HG03025 (cell line): ENCODE measurements around the gene RAB31.

Experiments used
- ATAC-seq: cut with Tn5 transposase; IDR thresholded peaks from one replicate; pipeline ENCODE4 v1.9.1; 2021; ENCODE audit warnings: mild to moderate bottlenecking, moderate library complexity; ENCODE audit not compliant: unreplicated experiment, low FRiP score

The RAB31 gene

DNA sequence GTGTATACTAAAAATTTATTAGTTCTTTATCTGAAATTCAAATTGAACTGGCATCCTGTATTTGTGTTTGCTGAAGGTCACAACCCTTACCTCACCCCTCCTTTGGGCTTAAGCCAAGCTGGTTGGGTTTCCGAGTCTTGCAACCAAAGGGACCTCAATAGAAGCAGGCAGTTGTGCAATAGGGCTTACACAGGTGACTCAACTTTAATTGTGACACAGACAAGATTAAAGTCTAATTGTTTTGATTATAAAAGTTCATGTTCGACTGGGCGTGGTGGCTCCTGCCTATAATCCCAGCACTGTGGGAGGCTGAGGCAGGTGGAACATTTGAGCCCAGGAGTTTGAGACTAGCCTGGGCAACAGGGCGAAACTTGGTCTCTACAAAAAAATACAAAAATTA lies 71.5 kb downstream of the RAB31 start:
- ATAC-seq: no peak

DNA sequence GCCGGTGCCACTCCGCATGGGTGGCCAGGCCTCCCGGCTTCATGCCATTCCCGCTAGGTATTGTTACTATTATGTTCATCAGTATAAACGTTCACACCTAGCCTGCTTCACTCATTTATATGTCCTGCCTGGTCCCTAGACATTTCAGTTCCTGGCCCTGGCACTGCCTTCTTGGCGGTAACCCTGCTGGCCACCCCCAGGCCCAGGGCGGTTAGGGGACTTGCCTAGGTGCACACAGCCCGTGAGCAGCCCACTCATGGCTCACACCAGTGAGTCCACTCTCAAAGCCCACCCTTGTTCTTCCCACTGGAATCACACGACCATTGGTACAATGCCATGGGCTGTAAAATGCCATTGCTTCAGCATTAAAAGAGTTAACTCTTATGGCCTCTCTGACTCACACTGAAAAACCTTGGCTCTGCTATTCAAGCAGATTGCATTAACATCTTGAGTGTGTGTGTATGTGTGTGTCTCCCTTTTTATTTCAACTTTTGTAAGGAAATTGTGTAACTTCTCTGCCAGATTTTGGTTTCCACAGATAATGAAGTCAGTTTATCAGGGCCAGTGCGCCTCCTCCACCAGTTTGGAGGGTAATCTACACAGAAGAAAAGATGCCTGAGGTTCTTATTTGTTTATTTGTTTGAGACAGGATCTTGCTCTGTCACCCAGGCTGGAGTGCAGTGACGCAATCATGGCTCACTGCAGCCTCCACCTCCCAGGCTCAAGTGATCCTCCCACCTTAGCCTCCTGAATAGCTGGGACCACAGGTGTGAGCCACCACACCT lies 74.2 kb downstream of the RAB31 start:
- ATAC-seq: no peak

DNA sequence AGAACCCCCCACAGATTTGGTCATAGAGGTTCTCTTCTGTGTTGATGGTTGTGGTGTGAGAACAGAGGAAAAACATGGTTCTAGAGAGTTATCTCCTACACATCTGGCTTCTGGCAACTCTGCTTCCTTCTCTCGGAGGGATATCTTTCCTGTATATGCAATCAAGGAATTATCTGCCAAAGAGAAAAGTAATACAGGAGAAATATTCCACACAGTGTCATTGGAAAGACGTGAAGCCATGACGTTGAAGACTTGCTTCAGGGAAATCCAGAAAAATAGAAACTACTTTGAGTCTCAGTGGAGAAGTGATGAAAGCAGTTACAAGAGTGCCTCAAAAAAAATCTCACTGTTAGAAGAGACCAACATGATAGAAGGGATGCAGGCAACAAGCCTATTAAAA lies 78.5 kb downstream of the RAB31 start:
- no peak for ATAC-seq

DNA sequence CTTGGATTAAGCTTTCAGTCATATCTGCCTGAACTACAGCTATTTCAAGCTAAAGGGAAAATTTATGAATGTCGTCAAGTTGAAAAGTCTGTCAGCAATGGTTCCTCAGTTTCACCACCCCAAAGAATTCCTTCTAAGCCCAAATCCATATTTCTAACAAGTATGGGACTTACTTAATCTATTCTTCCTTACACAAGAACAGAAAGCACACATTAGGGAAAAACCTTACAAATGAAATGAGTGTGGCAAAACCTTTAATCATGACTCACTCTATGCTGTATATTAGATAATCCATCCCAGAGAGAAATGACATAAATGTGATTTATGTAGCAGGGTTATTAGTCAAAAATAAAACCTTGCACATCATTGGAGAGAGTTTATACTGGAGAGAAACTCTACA lies 78.9 kb downstream of the RAB31 start:
- ATAC-seq: no peak

DNA sequence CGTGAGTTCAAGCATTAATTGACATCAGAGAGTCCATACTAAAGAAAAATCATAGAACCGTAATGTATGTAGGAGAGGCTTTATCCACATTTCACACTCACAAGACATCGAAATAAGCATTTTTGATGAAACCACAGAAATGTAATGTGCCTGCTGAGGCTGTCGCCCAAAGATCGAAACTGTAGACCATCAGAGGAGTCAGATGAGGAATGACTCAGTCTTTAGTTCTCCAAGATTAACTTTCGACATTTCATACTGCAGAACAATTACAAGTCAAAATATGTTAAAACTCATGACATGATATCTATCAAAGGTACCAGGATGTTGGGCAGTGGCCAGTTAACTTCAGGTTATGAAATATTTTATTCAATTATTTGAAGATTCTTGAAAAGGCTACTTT lies 79.6 kb downstream of the RAB31 start:
- ATAC-seq: no peak

DNA sequence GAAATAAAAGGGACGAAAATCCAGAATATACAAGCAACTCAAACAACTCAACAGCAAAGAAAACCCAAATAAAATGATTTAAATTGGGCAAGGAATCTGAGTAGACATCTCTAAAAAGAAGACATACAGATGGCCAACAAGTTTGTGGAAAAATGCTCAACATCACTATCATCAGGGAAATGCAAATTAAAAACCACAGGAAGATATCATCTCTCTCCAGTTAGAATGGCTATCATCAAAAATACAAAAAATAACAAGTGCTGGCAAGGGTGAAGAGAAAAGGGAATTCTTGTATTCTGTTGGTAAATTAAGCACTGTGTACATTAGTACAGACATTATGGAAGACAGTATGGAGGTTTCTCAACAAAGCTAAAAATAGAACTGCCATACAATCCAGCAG lies 80.0 kb downstream of the RAB31 start:
- ATAC-seq: no peak

DNA sequence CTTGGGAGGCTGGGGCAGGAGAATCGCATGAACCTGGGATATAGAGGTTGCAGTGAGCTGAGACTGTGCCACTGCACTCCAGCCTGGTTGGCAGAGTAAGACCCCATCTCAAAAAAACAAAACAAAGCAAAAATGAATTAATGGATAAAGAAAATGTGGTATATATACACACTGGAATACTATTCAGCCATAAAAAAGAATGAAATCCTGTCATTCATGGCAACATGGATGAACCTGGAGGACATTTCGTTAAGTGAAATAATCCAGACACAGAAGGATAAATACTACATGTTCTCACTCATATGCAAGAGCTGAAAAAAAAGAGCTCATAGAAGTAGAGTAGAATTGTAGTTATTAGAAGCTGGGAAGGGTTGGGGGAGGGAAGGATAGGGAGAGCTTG lies 80.8 kb downstream of the RAB31 start:
- ATAC-seq: no peak

DNA sequence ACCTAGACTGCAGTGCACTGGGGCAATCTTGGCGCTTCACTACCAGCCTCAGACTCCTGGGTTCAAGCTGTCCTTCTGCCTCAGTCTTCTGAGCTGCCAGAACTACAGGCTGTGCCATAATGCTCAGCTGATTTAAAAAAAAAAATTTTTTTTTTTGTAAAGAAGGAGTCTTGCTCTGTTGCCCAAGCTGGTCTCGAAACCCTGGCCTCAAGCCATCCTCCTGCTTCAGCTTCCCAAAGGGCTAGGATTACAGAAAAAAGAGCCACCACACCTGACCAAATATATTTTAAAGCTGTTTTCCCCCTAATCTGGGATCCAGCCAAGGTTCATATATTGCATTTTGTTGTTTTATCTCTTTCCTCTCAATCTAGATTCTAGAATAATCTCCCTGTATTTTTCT lies 82.2 kb downstream of the RAB31 start:
- no peak for ATAC-seq

DNA sequence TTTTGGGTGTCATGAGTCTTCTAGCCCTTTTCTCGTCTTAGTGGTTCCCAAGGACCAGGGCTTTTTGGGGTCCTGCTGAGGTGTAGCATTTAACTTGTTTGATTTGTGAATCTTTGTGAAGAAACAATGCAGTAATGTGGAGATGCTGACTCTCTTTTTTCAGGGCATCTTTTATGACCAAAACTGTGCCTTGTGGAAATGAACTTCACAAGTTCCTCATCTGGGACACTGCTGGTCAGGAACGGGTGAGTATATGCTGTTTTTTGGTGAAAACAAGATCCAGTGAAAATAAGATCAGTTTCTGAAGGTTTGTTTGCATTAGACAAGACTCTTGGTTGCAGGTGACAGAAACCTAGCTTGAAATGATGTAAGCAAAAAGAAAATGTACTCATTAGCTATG lies 83.9 kb downstream of the RAB31 start:
- ATAC-seq: no peak

DNA sequence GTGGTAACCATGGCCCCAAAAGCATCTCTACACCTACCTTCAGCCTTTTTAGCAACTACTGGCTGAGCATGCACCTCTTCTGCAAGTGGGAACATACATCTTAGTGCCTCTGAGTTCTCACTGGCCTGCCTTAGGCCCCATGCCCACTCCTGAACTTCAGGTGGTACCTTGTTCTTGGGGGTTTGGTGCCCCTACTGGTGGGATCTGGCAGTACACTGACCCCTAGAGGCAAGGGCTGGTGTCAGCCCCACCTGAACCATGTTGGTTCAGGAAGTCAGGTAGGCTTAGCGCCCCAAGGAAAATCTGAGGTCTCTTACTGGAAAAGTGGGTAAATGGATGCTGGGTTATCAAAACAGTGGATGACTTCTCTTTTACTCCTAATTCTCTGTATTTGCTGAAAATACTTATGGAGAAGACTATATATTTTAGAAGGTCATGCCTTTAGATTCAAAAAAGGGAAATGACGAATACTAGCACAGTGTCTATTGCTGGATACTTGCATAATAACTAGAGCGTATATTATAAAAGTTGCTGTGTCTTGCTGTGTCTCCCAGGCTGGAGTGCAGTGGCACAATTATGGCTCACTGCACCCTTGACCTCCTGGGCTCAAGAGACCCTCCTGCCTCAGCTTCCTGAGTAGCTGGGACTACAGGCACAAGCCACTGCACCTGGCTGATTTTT lies 84.6 kb downstream of the RAB31 start:
- no peak for ATAC-seq

DNA sequence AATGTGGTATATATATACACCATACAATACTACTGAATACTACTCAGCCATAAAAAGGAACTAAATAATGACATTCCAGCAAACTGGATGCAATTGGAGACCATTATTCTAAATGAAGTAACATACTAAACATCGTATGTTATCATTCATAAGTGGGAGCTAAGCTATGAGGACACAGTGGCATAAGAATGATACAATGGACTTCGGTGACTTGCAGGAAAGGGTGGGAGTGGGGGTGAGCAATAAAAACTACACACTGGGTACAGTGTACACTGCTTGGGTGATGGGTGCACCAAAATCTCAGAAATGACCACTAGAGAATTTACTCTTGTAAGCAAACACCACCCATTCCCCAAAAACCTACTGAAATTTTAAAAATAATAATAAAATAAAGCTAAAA lies 87.9 kb downstream of the RAB31 start:
- ATAC-seq: no peak

DNA sequence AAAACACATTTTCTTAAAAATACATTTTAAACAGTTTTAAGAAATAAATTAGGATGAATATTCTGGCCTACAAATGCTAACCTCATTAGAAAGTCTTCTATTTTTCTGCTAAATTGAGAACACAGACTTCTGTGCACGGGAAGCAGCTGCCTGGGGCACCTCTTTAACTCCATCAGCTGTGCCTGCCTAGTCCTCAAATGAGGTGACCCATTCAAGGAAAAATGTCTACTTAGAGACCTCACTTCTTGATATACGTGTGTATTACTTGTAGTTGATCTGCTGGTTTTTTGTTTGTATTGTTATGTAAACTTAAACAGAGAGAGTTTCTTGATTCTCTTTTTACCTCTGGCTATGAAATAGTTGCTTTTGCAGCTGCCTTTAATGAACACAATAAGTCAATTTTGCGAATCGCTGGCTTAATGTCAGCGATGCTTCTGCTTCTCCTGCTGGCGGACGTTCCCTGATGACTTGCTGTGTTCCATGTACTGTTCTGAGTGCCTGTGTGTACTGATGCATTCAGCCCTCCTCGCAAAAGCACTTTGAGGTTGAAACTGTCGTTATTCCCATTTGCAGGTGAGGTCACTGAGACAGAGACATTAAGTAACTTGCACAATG lies 88.9 kb downstream of the RAB31 start:
- no peak for ATAC-seq

DNA sequence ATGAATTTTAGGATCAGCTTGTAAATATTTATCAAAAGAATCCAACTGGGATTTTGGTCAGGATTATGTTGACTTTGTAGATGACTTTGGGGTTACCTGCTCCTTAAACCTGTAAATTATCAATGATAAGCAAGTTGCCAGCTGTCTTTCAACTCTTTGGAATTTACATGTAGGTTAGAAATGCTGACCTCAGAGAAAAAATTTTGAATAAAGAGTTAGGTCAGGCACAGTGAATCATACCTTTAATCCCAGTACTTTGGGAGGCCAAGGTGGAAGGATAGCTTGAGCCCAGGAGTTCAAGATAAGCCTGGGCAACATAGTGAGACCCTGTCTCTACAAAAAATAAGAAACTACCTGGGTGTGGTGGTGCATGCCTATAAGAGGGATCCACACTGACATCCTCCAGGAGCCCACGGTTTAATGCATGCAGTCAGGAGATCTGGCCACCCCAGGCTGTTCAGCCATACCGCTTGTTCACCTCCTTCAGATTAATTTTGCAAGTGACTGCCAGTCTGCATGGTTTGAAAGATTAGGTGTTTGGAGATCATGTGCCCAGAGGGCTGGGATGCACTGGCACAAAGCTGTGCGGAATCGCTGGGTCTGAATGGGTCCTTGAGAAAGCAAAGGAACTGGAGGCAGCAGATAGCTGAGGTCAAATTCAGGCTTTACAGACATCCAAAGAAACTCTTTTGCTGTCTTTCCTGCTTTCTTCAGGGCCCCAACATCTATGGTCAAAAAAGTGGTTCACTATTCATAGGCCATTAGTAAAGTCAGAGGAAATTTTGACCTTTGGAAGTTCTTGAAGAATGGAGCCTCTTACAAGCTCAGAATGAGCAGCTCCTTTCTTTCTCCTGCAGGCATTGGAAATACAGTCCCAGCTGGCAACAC lies 94.3 kb downstream of the RAB31 start:
- no peak for ATAC-seq

DNA sequence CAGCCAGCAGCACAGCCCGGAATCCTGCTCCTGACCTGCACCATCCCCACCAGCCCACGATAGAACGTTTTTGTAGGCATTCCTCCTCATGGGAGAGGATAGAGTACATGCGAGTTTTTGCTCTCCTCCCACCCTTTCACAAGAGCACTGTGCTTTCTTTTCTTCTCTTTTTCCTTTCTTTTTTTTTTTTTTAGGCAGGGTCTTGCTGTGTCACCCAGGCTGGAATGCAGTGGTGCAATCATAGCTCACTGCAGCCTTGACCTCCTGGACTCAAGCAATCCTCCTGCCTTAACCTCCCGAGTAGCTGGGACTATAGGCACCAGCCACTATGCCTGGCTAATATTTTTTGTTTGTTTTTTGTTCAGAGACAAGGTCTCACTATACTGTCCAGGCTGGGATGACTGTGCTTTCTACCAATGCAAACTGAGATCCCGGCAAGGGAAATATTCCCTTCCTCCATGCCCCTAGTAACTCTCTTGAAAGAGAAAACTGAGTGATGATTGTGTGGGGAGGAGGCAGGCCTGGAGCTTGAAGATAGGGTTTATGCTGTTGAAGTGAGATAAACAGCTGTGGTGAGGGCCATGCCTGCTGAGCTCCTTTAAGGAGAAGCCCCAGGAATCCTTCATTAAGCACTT lies 95.1 kb downstream of the RAB31 start:
- ATAC-seq: no peak

DNA sequence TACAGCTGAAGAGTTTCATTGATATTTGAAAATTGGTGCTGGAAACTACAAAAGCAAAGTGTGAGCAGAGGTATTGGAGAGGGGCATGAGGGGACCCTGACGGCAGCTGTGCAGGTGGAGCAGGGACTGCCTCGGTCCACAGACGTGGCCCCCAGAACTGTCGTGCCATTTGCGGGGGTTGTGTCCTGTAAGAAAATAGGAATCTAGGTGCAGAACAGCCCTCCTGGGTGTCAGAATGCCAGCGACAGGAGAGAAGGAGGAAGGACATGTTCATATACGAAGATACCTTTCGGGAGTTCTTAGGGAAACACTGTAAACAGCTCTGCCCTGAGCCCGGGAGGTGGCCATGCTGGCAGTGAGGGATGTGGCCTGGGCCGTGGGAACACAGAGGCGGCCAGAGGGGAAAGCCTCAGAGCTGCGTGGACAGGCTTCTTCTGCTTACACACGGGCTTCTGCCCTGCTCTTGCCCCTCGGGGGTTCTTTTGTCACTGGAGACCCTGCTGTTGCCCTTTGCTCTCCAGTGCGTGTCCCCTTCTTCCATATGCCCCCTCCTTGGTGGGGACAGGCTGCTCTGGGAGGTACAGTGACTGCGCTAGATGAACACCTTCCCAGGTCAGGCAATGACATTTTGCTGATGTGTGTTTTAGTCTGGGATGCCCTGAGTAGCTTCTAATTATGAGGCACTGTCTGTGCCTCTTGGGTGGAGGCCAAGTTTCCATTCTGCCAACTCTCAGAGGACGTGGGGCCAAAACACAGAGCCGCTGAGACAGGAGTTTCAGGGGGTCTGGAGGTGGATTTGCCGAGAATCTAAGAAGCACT lies 95.8 kb downstream of the RAB31 start:
- ATAC-seq: no peak

DNA sequence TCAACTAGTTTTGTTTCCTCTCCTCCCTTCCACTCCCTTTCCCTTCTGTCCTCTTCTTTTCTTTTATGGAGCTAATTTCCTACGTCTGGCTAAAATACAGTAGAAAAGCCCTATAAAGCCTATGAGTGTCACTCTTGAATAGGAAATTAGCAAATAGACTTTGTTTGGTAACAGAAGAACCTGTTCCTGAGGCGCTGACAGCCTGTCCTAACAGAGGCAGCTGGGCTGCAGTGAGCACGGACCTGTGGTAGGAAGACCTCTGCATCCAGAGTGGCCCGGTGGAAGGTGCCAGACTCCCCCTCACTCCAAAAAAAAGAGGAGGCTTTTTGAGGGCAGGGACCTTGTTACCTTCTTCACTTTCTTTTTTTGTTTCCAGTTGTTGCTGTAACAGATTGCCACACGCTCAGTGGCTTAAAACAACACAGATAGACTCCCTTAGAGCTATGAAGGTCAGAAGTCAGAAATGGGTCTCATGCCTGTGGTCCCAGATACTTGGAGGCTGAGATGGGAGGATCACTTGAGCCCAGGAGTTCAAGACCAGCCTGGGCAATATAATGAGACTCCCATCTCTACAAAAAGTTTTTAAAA lies 96.5 kb downstream of the RAB31 start:
- ATAC-seq: no peak

DNA sequence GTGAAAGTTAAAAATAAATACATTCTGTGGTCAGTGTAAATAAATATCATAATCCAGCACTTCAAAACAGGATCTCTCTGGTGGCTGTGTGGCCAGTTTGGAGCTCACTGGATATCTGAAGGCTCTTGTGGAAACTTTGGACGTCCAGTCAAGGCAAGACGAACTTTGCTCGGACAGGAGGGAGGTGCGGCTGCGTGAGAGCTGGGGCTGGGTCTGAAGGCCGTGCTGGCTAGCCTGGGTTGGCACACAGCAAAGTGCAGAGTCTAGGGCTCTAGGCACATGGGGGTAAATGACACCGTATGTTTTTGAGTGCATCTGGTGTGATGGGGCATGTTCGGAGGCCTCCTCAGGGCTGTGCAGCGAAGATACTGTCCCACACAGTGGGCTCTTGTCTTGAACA lies 98.8 kb downstream of the RAB31 start:
- ATAC-seq: no peak

DNA sequence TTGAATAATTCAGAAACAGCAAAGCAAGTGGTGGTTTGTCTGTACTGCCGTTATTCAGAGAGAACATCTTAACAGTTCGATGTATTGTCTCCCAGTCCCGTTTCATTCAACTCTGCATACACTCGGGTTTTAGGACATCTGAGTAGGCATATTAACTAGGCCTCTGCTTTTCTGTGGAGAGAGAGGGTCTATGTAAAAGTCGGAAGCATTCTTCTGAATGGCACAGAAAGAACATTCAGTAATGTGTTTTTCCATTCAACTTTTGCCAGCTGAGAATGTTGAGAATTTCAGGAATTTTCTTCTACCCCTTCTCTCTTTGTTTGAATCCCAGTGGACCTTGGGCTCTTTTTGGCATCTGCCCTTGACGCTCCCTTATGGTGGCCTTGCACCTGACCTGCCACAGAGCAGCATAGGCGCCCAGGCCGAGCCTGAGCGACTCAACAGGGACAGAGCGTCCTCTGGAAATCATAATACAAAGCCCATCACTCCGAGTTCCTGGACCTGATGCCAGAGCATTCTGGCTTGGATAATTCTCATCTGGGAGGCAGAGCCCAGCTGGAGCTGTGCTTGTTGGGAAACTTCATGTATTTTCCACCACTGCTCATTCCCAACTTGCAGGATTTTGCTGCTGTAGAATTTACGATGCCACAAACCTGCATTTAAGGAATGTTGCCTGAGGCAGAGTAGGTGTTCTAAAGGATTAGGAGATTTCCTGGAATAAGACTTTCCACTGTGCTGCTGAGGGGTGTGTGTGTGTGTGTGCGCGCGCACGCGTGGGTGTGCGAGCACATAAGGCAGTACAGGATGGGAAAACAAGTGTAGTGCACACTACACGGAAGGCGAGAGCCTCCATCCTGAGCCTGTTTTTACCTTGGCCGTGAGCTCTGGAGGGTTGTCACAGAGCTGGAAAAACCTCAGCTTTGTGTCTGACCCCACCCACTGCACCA lies 100.5 kb downstream of the RAB31 start:
- ATAC-seq: no peak
